ENCODE results near the gene HARBI1. TPM values are rescaled to one million over a fixed set of nuclear protein-coding genes. Genes with fewer than 3 reads are reported as not detected.

Gene HARBI1
- total RNA-seq, 6 experiments from 2014 or later, result 3.8 to 5.2 (median 4.7) TPM

- H3K27me3 Mint-ChIP-seq (ENCODE audit: insufficient read depth), result no peaks in the 10 kb centered on the region
- H3K4me3 Mint-ChIP-seq, result no peak overlapping the region
- no peak for TF ChIP-seq CTCF (IDR thresholded peaks at IDR 0.05)
- H3K36me3 Mint-ChIP-seq (ENCODE audit: low read depth), result peaks cover 40% of the 10 kb centered on the region
- no peak for DNase-seq
- peaks cover 37% of the 10 kb centered on the region for H3K4me1 Mint-ChIP-seq (ENCODE audit: low read depth)
- no peaks in the 10 kb centered on the region for H3K9me3 Mint-ChIP-seq
- H3K27ac Mint-ChIP-seq, result no peak overlapping the region
Measured at GRCh38 chr11:46662366-46662765, 45.3 kb upstream of the HARBI1 start.

GRCh38 chr11:46661836-46662235 lies 44.8 kb upstream of the HARBI1 start:
- Mint-ChIP-seq H3K36me3 (ENCODE audit: low read depth) (peaks cover 42% of the 10 kb centered on the region), H3K27me3 (ENCODE audit: insufficient read depth) (no peaks in the 10 kb centered on the region), H3K4me3 (no peak overlapping the region), H3K27ac (no peak overlapping the region), H3K9me3 (no peaks in the 10 kb centered on the region), H3K4me1 (ENCODE audit: low read depth) (peaks cover 42% of the 10 kb centered on the region)
- no peak for TF ChIP-seq CTCF (IDR thresholded peaks at IDR 0.05)
- DNase-seq, result no peak

- Mint-ChIP-seq H3K27ac (peak overlapping the region; percentile 0; the same call in 1 of the 2 replicates), H3K27me3 (ENCODE audit: insufficient read depth) (no peaks in the 10 kb centered on the region), H3K4me3 (no peak overlapping the region), H3K36me3 (ENCODE audit: low read depth) (peaks cover 46% of the 10 kb centered on the region), H3K4me1 (ENCODE audit: low read depth) (peaks cover 46% of the 10 kb centered on the region), H3K9me3 (no peaks in the 10 kb centered on the region)
- DNase-seq, result no peak
- no peak for TF ChIP-seq CTCF (IDR thresholded peaks at IDR 0.05)
Measured at GRCh38 chr11:46659908-46660307, 42.9 kb upstream of the HARBI1 start.

- H3K36me3 Mint-ChIP-seq (ENCODE audit: low read depth), result peaks cover 46% of the 10 kb centered on the region
- TF ChIP-seq CTCF (IDR thresholded peaks at IDR 0.05), result no peak
- peaks cover 37% of the 10 kb centered on the region for H3K4me1 Mint-ChIP-seq (ENCODE audit: low read depth)
- peak overlapping the region; percentile 71 for H3K27ac Mint-ChIP-seq
- DNase-seq, result peak; percentile 53
- H3K27me3 Mint-ChIP-seq (ENCODE audit: insufficient read depth), result no peaks in the 10 kb centered on the region
- no peak overlapping the region for H3K4me3 Mint-ChIP-seq
- no peaks in the 10 kb centered on the region for H3K9me3 Mint-ChIP-seq
Measured at GRCh38 chr11:46658259-46658658, 41.2 kb upstream of the HARBI1 start.

GRCh38 chr11:46657186-46657585 lies 40.2 kb upstream of the HARBI1 start:
- no peak for TF ChIP-seq CTCF (IDR thresholded peaks at IDR 0.05)
- Mint-ChIP-seq H3K4me1 (ENCODE audit: low read depth) (peaks cover 36% of the 10 kb centered on the region), H3K36me3 (ENCODE audit: low read depth) (peaks cover 40% of the 10 kb centered on the region), H3K4me3 (no peak overlapping the region), H3K27me3 (ENCODE audit: insufficient read depth) (no peaks in the 10 kb centered on the region), H3K9me3 (no peaks in the 10 kb centered on the region), H3K27ac (peak overlapping the region; percentile 71; the same call in 1 of the 2 replicates)
- no peak for DNase-seq

- no peak for DNase-seq
- Mint-ChIP-seq H3K27ac (0 out of 2 replicates have a peak overlapping the region, but pooled peaks have one; percentile 2), H3K27me3 (ENCODE audit: insufficient read depth) (no peaks in the 10 kb centered on the region), H3K4me3 (no peak overlapping the region), H3K9me3 (no peaks in the 10 kb centered on the region), H3K4me1 (ENCODE audit: low read depth) (peaks cover 36% of the 10 kb centered on the region), H3K36me3 (ENCODE audit: low read depth) (peaks cover 45% of the 10 kb centered on the region)
- no peak for TF ChIP-seq CTCF (IDR thresholded peaks at IDR 0.05)
Measured at GRCh38 chr11:46655631-46656030, 38.6 kb upstream of the HARBI1 start.
